Thymus (tissue), 11 donors: Measurements from ENCODE around the gene MYH3. TPM values are rescaled to one million over a fixed set of nuclear protein-coding genes. Genes with fewer than 3 reads are reported as not detected.
A peak's percentile ranks its signal among the peaks of the same experiment; 100 is the strongest.

Source experiments
- DNase-seq, 9 donors: peaks; one replicate each; pipeline ENCODE4 v3.0.0-alpha.2; 2013; ENCODE audit warnings: low spot score in 9 of 9, low read depth in 6 of 9, missing footprints in 1 of 9
- H3K27ac ChIP-seq, 2 donors: one replicate each; pipeline ENCODE4 v1.5.1; 2013; ENCODE audit warnings: control low read depth in 1 of 2, low read depth in 1 of 2, low read length in 1 of 2, mild to moderate bottlenecking in 1 of 2, moderate library complexity in 1 of 2
- H3K27me3 ChIP-seq, 2 donors: one replicate each; pipeline ENCODE4 v1.5.1; 2013; ENCODE audit warnings: low read length in 1 of 2; ENCODE audit not compliant: control insufficient read depth in 2 of 2, insufficient read depth in 1 of 2
- H3K36me3 ChIP-seq, 2 donors: one replicate each; pipeline ENCODE4 v1.5.1; 2013; ENCODE audit warnings: low read length in 1 of 2, mild to moderate bottlenecking in 1 of 2, moderate library complexity in 1 of 2; ENCODE audit not compliant: control insufficient read depth in 2 of 2, insufficient read depth in 2 of 2
- H3K4me1 ChIP-seq, 2 donors: one replicate each; pipeline ENCODE4 v1.5.1; 2013; ENCODE audit warnings: low read length in 2 of 2; ENCODE audit not compliant: control insufficient read depth in 2 of 2, insufficient read depth in 2 of 2
- H3K4me3 ChIP-seq, 2 donors: one replicate each; pipeline ENCODE4 v1.5.1; 2013; ENCODE audit warnings: low read length in 2 of 2, control low read depth in 1 of 2, mild to moderate bottlenecking in 1 of 2
- H3K9me3 ChIP-seq, 2 donors: one replicate each; pipeline ENCODE4 v1.5.1; 2013; ENCODE audit warnings: low read length in 1 of 2, mild to moderate bottlenecking in 1 of 2; ENCODE audit not compliant: control insufficient read depth in 2 of 2, insufficient read depth in 1 of 2
- WGBS: extraction: QIAGEN DNeasy Blood & Tissue Kit; methylation state at CpG from one replicate; pipeline ENCODE4 v1.1.7; 2013; 5-methylcytosine and 5-hydroxymethylcytosine counted together
- polyA plus RNA-seq: library from polyadenylated mRNA; stranded (reverse); fragments of 200-250 nt; gene quantifications from one replicate; pipeline ENCODE4 v1.2.3, GENCODE V29; 2013
- total RNA-seq: library from RNA; stranded (reverse); fragments of 120-200 nt; gene quantifications from one replicate; pipeline ENCODE4 v1.2.4, GENCODE V29; 2013
- donor health status: healthy.

The MYH3 gene
- total and polyA plus RNA-seq, 2 donors, result 13.5 to 18.0 TPM

DNA sequence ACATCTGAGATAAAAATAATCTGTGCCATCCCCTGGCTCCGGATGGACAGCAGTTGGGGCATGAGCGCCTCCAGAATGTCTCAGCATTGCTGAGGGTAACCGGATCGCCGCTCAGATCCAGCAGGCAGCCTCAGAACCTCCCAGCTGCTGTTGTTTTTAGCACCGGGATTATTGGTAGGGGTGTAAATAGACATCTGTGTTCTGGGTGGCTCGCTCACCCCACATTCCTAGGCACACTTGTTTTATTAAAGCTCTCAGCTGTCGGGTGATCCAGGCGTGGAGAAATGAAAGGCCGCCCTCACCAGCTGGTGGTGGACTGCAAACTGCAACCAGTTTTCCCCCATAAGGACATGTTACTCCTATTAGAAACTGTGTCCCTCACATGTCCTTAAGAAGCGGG lies 32.1 kb downstream of the MYH3 start:
- 97% methylated on average over 11 of the region's 11 CpGs for WGBS
- Histone ChIP-seq H3K36me3 (no peaks in the 10 kb centered on the region), H3K4me1 (peaks cover 0 to 3% of the 10 kb centered on the region in 2 donors), H3K27ac (no peak overlapping the region), H3K4me3 (no peak overlapping the region), H3K27me3 (no peaks in the 10 kb centered on the region), H3K9me3 (no peaks in the 10 kb centered on the region)
- no peak for DNase-seq

DNA sequence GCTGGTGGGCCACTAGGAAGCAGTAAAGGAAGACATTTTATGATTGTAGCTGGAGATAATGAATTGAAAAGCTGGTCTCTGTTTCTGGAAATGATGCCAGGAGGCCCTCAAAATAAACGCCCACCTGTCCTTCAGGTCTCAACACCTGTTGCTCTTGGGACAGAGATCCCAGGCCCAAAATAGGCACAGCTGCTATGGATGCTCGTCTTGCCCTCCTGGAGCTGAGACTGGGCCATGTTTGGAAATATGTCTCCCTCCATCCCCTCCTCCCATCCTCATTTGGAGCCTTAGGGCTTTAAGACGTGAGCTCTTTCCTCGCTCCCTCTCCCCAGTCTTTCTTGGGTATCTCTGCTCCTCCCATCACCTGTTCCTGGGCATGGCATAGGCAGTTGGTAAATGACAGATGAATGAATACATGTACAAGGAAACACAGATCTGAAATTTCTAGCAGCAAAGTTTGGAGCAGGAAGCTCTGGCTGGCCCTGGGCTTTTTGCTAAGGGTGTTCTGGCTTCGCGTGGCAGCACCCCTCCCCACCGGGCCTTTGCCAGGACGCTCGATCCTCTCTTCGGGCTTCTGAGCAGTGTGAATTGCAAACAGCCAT lies 33.3 kb downstream of the MYH3 start:
- DNase-seq, result no peak
- Histone ChIP-seq H3K9me3 (no peaks in the 10 kb centered on the region), H3K27me3 (no peaks in the 10 kb centered on the region), H3K4me3 (no peak overlapping the region), H3K4me1 (peaks cover 0 to 3% of the 10 kb centered on the region in 2 donors), H3K36me3 (no peaks in the 10 kb centered on the region), H3K27ac (peak overlapping the region in 1 of 2 donors; percentile 47)
- 92% methylated on average over 10 of the region's 10 CpGs for WGBS

DNA sequence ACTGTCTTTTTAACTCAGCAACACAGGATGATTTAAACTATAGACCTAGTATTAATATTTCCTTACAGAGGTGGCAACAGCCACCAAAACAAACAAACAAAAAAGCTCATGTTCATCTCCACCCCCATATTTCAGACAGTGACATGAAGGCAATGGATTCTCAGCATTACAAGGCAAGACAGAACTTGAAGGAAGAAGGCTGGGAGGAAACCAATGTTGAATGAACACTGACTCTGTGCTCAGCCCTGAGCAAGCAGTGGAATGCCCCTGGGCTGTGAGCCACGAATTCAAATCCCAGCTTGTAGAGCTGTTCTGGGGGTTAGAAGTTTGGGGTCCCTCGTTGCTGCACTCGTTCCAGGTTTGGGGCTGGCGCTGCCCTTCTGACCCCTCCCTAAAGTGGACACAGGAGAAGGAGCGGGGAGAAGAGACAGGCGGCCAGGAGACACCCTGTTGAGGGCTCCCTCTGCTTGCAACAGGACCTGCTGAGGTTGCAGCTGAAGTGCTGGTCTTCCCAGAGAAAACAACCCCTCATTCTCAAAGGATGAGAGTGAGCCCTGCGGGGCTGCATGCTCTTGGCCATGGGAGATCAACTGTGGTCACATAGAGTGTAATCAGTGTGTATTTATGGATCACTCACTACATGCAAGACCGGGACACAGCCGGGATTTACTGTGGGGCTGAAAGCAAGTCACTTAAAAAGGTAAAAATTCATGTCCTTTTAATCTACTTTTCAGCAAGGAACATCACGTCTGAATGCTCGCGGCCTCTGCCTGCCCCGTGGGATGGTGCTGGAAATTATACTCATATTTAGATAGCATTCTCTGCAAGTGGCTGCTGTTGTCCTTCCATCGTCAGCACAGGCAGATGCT lies 34.3 kb downstream of the MYH3 start:
- Histone ChIP-seq H3K4me1 (peaks cover 0 to 3% of the 10 kb centered on the region in 2 donors), H3K4me3 (no peak overlapping the region), H3K27me3 (no peaks in the 10 kb centered on the region), H3K27ac (peak overlapping the region; percentile 1 to 30), H3K9me3 (no peaks in the 10 kb centered on the region), H3K36me3 (no peaks in the 10 kb centered on the region)
- DNase-seq, result peak in 1 of 9 donors; percentile 21
- WGBS, result 93% methylated on average over 14 of the region's 14 CpGs

DNA sequence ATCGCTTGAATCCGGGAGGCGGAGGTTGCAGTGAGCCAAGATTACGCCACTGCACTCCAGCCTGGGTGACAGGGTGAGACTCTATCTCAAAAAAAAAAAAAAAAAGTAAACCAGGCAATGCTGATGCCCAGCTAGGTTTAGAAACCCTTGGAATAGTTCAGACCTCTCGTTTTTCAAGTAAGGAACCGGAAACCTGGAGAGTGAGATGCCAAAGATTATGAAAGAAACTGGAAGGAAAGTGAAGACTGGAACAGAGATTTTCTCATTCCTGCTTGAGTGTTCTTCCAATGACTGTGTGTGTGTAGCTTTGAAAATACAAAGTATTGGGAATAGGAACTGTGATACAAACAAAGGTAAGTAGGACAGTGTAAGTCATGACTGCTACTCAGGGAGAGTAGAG lies 35.7 kb downstream of the MYH3 start:
- Histone ChIP-seq H3K27me3 (no peaks in the 10 kb centered on the region), H3K36me3 (no peaks in the 10 kb centered on the region), H3K9me3 (no peaks in the 10 kb centered on the region), H3K4me3 (no peak overlapping the region), H3K4me1 (peaks cover 0 to 3% of the 10 kb centered on the region in 2 donors), H3K27ac (peak overlapping the region; percentile 37 to 60)
- 94% methylated on average over 6 of the region's 6 CpGs for WGBS
- no peak for DNase-seq

DNA sequence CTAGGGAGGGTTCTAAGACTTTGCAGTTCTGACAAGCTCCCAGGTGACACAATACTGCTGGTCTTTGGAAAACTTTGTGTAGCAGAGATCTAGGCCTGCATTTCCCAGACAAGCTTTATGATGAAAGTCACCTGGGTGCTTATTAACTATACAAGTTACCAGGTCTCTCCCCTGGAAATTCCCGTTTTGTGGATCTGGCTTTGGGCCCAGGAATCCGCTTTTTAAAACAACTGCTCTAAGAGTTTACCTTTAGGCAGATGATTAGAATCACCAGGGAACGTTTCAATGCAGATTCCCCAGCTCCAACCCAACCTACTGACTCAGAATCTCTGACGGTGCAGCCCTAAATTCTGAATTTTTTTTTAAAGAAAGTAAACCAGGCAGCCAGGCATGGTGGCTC lies 36.3 kb downstream of the MYH3 start:
- H3K36me3 ChIP-seq, result no peaks in the 10 kb centered on the region
- H3K4me1 ChIP-seq, result peaks cover 0 to 3% of the 10 kb centered on the region in 2 donors
- no peaks in the 10 kb centered on the region for H3K27me3 ChIP-seq
- H3K27ac ChIP-seq, result peak overlapping the region in 1 of 2 donors; percentile 64
- 91% methylated on average over 4 of the region's 4 CpGs for WGBS
- no peak overlapping the region for H3K4me3 ChIP-seq
- peak in 1 of 9 donors; percentile 20 for DNase-seq
- no peaks in the 10 kb centered on the region for H3K9me3 ChIP-seq

DNA sequence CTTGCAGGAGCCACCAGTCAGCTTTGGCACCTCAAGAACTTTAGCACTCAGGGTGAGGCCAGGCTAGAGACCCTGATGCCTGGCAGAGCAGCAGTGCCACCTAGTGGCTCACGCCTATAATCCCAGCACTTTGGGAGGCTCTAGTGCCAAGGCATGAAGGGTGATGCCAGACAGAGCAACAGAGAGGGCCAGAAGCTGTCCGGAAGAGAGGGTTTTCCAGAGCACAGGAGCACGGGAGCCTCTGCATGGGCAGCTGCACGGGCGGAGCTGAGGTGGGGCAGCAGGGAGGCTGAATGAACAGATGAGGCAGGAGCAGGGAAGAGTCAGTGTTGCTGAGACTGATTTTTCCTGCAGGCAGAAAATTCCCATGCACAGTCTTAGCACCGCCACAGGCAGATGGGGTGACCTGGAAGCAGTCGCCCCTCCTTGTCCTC lies 38.9 kb downstream of the MYH3 start:
- H3K9me3 ChIP-seq, result no peaks in the 10 kb centered on the region
- no peak overlapping the region for H3K4me3 ChIP-seq
- peaks cover 0 to 3% of the 10 kb centered on the region in 2 donors for H3K4me1 ChIP-seq
- H3K36me3 ChIP-seq, result no peaks in the 10 kb centered on the region
- no peaks in the 10 kb centered on the region for H3K27me3 ChIP-seq
- peak in 8 of 9 donors; percentile 24 to 71 (median 49) for DNase-seq
- 31% methylated on average over 7 of the region's 7 CpGs for whole genome bisulfite sequencing
- H3K27ac ChIP-seq, result no peak overlapping the region

DNA sequence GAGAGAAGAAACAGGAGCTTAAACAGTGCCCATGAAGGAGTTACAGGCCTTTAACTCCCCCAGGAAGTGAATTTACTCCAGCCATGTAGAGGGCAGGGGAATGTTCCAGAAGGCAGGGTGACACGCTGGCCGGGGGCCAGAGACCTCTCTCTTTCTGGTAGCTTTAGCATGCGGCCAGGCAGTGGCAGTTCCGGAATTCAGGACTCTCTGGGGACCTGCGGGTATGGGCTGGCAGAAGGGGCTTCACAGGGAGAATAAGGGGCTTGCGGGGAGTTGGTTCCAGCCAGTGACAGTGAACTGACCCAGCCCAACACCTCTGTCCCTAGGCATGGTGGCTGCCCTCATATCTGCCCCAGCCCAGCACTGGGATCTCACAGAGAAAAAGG lies 40.0 kb downstream of the MYH3 start:
- DNase-seq, result no peak

DNA sequence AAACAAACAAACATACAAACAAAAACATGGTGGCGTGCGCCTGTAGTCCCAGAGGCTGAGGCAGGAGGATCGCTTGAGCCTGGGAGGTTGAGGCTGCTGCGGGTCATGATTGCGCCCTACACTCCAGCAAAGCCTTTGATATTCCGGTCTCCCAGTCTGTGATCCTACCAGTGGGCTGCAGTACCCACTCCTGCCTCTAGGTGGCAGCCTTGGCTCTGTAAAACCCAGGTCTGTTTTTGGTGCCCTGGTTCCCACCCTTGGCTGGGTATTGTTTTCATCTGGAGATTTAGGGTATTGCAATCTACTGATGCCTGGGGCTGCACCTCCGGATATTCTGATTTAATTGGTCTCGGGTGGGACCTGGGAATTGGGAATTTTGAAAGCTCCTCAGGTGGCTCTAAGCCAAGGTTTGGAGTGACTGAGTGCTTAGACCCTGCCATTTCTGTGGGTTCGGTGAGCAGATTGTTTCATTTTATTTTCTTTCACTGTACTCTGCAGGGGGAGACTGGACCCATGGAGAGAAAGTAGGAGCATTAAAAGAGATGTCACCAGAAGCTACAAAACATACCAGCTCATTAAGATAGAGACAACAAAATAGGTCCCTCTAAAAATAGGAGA lies 40.5 kb downstream of the MYH3 start:
- WGBS, result 45% methylated on average over 9 of the region's 9 CpGs
- H3K9me3 ChIP-seq, result no peaks in the 10 kb centered on the region
- DNase-seq, result peak; percentile 23 to 78 (median 43)
- no peaks in the 10 kb centered on the region for H3K27me3 ChIP-seq
- no peaks in the 10 kb centered on the region for H3K36me3 ChIP-seq
- no peak overlapping the region for H3K4me3 ChIP-seq
- H3K4me1 ChIP-seq, result peaks cover 0 to 3% of the 10 kb centered on the region in 2 donors
- H3K27ac ChIP-seq, result no peak overlapping the region

More for the DNA sequence above, 40.0 kb downstream of the MYH3 start:
- H3K27me3 ChIP-seq, result no peaks in the 10 kb centered on the region
- no peak overlapping the region for H3K27ac ChIP-seq
- H3K4me1 ChIP-seq, result peaks cover 0 to 3% of the 10 kb centered on the region in 2 donors
- no peak overlapping the region for H3K4me3 ChIP-seq
- over 99% methylated on average over 6 of the region's 6 CpGs for WGBS
- no peaks in the 10 kb centered on the region for H3K36me3 ChIP-seq
- H3K9me3 ChIP-seq, result no peaks in the 10 kb centered on the region
